ENCODE data around the gene NSMCE1. TPM values are rescaled to one million over a fixed set of nuclear protein-coding genes. Genes with fewer than 3 reads are reported as not detected.

NSMCE1 gene
- total RNA-seq, 2 donors from 2014 or later, result 37.6 to 58.2 TPM

DNA sequence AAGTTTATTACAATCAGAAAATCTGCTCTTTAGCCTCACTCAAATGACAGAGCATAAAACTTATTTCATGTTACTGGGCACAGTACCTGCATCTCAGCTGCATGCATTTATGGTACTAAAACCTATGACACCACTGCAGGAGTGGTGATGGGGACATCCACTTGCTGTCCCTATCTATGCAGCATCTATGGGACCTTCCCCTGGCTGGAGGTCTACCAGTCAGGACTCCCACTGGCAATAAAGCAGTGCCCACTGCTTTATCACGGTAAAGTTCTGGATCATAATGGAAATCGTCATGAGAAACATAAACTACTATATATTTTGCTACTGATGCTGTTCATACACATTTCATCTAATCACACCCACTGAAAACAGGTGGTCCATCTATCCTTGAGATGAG lies 26.2 kb downstream of the NSMCE1 start:
- Histone ChIP-seq H3K36me3 (no peaks in the 10 kb centered on the region), H3K9ac (ENCODE audit: low read depth in 2 of 2, low read length in 2 of 2) (peak overlapping the region; percentile 26 to 70), H3K9me3 (no peaks in the 10 kb centered on the region), H3K27ac (peak overlapping the region; percentile 68), H3K27me3 (no peaks in the 10 kb centered on the region), H3K4me1 (peaks cover 30% of the 10 kb centered on the region), H3K4me3 (no peak overlapping the region)
- no peak for TF ChIP-seq CTCF (IDR thresholded peaks at IDR 0.05)
- no peak for DNase-seq
- intact Hi-C loops (cut with DNase I), result loop anchor here (10.0 kb wide), 1 partner anchor 212 kb away; no protein-coding TSS in a partner anchor

DNA sequence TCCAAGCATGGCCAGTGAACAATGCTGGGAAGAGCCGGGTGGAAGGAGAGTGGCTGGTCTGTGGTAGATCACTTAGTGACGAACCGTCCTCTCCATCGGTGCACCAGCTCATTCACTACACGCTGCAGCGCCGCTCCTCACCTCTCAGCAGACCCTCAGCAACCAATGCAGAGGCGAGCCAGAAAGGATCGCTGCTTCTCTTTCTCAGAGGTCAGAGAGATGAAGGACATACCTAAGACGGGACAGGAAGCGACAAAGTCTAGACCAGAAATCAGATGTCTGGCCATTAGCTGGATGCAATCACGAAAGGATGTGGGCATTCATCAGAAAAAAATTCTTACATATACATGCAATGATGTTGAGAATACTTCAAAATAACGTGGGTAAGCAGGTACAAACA lies 26.9 kb downstream of the NSMCE1 start:
- no peak overlapping the region for H3K4me3 ChIP-seq
- no peaks in the 10 kb centered on the region for H3K27me3 ChIP-seq
- H3K4me1 ChIP-seq, result peaks cover 30% of the 10 kb centered on the region
- no peaks in the 10 kb centered on the region for H3K36me3 ChIP-seq
- TF ChIP-seq CTCF (IDR thresholded peaks at IDR 0.05), result no peak
- peak overlapping the region; percentile 40 to 70 for H3K9ac ChIP-seq (ENCODE audit: low read depth in 2 of 2, low read length in 2 of 2)
- intact Hi-C loops (cut with DNase I), result loop anchor here (10.0 kb wide), 1 partner anchor 213 kb away; no protein-coding TSS in a partner anchor
- peak overlapping the region; percentile 68 for H3K27ac ChIP-seq
- H3K9me3 ChIP-seq, result no peaks in the 10 kb centered on the region
- no peak for DNase-seq

- H3K9me3 ChIP-seq, result no peaks in the 10 kb centered on the region
- no peaks in the 10 kb centered on the region for H3K36me3 ChIP-seq
- peak overlapping the region; percentile 40 to 70 for H3K9ac ChIP-seq (ENCODE audit: low read depth in 2 of 2, low read length in 2 of 2)
- peak overlapping the region; percentile 68 for H3K27ac ChIP-seq
- H3K4me3 ChIP-seq, result no peak overlapping the region
- TF ChIP-seq CTCF (IDR thresholded peaks at IDR 0.05), result no peak
- no peak for DNase-seq
- intact Hi-C loops (cut with DNase I), result loop anchor here (10.0 kb wide), 1 partner anchor 214 kb away; no protein-coding TSS in a partner anchor
- peaks cover 30% of the 10 kb centered on the region for H3K4me1 ChIP-seq
- H3K27me3 ChIP-seq, result no peaks in the 10 kb centered on the region
Observed at GRCh38 chr16:27240948-27241531, 27.5 kb downstream of the NSMCE1 start.

DNA sequence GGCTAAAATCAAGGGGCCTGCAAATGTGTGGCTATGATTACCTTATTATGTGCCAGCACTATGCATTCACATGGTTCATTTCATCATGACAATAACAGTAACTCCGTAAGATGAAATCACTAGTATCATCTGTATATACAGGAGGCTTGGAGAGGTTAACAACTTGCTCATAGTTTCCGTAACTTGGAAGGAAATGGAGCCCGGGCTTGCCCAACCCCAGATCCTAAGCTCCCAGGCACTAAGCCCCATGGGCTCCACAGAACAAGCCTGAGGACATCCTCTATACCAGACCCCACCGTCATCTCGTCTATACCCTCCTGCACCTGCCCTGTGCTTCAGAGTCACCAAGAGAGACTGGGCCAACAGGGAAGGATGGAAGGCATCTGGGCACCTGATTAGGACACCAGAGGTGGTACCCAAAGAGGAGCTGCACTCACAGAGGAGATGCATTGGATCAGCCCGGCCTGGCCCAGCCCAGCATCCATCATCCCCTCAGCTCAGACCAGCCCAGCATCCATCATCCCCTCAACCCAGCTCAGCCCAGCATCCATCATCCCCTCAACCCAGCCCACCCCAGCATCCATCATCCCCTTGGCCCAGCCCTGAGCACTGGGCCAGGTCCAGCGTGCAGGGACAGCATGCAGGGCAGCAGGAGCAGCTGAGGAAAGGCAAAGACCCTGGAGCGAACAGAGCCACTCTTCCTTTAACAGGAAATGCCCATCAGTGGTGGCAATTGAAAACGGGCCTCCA lies 28.5 kb downstream of the NSMCE1 start:
- peak overlapping the region; percentile 71 for H3K27ac ChIP-seq
- intact Hi-C loops (cut with DNase I), result loop anchor here (5.0 to 10.0 kb wide), 2 partner anchors 72 to 215 kb away; partner anchors contain the start of gene IL4R

DNA sequence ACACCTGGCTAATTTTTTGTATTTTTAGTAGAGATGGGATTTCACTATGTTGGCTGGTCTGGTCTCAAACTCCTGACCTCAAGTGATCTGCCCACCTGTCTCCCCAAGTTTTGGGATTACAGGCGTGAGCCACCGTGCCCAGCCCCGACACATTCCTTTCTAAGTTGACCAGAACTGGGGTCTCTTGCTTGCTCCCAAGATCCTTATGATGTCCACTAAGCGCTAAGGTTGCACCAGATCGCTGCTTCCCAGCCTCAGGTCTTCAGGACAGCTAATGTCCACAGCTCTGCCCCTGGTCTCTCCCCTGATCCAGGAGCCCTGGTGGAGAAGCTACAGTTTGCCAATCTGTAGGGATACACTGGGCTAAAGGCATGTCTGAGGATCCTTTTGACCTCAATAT lies 29.5 kb downstream of the NSMCE1 start:
- Histone ChIP-seq H3K4me1 (peaks cover 30% of the 10 kb centered on the region), H3K27me3 (no peaks in the 10 kb centered on the region), H3K27ac (peak overlapping the region; percentile 71), H3K4me3 (no peak overlapping the region), H3K36me3 (no peaks in the 10 kb centered on the region), H3K9ac (ENCODE audit: low read depth in 2 of 2, low read length in 2 of 2) (no peak overlapping the region), H3K9me3 (no peaks in the 10 kb centered on the region)
- no peak for TF ChIP-seq CTCF (IDR thresholded peaks at IDR 0.05)
- DNase-seq, result no peak
- intact Hi-C loops (cut with DNase I), result loop anchor here (5.0 kb wide), 1 partner anchor 73 kb away; the partner anchor contains the start of gene IL4R

More for the DNA sequence above, 28.5 kb downstream of the NSMCE1 start:
- peak overlapping the region; percentile 13 to 51 for H3K9ac ChIP-seq (ENCODE audit: low read depth in 2 of 2, low read length in 2 of 2)
- H3K4me3 ChIP-seq, result no peak overlapping the region
- no peaks in the 10 kb centered on the region for H3K27me3 ChIP-seq
- peaks cover 30% of the 10 kb centered on the region for H3K4me1 ChIP-seq
- H3K9me3 ChIP-seq, result no peaks in the 10 kb centered on the region
- no peak for DNase-seq
- TF ChIP-seq CTCF (IDR thresholded peaks at IDR 0.05), result no peak
- no peaks in the 10 kb centered on the region for H3K36me3 ChIP-seq
